ENCODE data around the gene KIF18B. TPM values are rescaled to one million over a fixed set of nuclear protein-coding genes. Genes with fewer than 3 reads are reported as not detected.
A peak's percentile ranks its signal among the peaks of the same experiment; 100 is the strongest.

KIF18B gene
- total and polyA plus RNA-seq, 2 of the 13 experiments (the other 11 are each of a cell fraction or from before 2014, with no cell fraction given) = 15.2 to 15.3 TPM

GRCh38 chr17:44911133-44912001 lies 36.2 kb downstream of the KIF18B start (continued):
- TF ChIP-seq, protein P1, sequence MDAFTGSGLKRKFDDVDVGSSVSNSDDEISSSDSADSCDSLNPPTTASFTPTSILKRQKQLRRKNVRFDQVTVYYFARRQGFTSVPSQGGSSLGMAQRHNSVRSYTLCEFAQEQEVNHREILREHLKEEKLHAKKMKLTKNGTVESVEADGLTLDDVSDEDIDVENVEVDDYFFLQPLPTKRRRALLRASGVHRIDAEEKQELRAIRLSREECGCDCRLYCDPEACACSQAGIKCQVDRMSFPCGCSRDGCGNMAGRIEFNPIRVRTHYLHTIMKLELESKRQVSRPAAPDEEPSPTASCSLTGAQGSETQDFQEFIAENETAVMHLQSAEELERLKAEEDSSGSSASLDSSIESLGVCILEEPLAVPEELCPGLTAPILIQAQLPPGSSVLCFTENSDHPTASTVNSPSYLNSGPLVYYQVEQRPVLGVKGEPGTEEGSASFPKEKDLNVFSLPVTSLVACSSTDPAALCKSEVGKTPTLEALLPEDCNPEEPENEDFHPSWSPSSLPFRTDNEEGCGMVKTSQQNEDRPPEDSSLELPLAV (CRISPR knock-in tag; conservative IDR thresholded peaks at IDR 0.05; ENCODE audit: low read depth) = peak; percentile 51; the same call in 1 of the 2 replicates
- TF ChIP-seq NR2F6 (IDR thresholded peaks at IDR 0.05) (peak; percentile 23; the same call in 1 of the 2 replicates), NR2F6 (CRISPR knock-in tag; IDR thresholded peaks at IDR 0.05) (peak; percentile 88), ZNF788 (CRISPR knock-in tag; IDR thresholded peaks at IDR 0.05; ENCODE audit: borderline replicate concordance) (peak; percentile 29; the same call in 1 of the 2 replicates), FOSL1 (CRISPR knock-in tag; IDR thresholded peaks at IDR 0.05; ENCODE audit: borderline replicate concordance) (no peak), ZNF350 (CRISPR knock-in tag; IDR thresholded peaks at IDR 0.05; ENCODE audit: borderline replicate concordance, low read depth) (peak; percentile 53), DNMT1 (CRISPR knock-in tag; IDR thresholded peaks at IDR 0.05) (0 out of 2 replicates have a peak, but pooled peaks have one; percentile 61), ZNF607 (CRISPR knock-in tag; IDR thresholded peaks at IDR 0.05; ENCODE audit: borderline replicate concordance) (no peak), GTF2F1 (IDR thresholded peaks at IDR 0.05; ENCODE audit: low read length) (no peak), TSC22D2 (CRISPR knock-in tag; IDR thresholded peaks at IDR 0.05; ENCODE audit: borderline replicate concordance) (peak; percentile 36; the same call in 1 of the 2 replicates), ZGPAT (CRISPR knock-in tag; IDR thresholded peaks at IDR 0.05) (peak; percentile 58; the same call in 1 of the 2 replicates), ELF3 (CRISPR knock-in tag; IDR thresholded peaks at IDR 0.05) (no peak), ZNF75D (CRISPR knock-in tag; IDR thresholded peaks at IDR 0.05; ENCODE audit: borderline replicate concordance) (no peak), ZNF383 (CRISPR knock-in tag; IDR thresholded peaks at IDR 0.05; ENCODE audit: borderline replicate concordance) (0 out of 2 replicates have a peak, but pooled peaks have one; percentile 29)
- TF ChIP-seq, protein P2, sequence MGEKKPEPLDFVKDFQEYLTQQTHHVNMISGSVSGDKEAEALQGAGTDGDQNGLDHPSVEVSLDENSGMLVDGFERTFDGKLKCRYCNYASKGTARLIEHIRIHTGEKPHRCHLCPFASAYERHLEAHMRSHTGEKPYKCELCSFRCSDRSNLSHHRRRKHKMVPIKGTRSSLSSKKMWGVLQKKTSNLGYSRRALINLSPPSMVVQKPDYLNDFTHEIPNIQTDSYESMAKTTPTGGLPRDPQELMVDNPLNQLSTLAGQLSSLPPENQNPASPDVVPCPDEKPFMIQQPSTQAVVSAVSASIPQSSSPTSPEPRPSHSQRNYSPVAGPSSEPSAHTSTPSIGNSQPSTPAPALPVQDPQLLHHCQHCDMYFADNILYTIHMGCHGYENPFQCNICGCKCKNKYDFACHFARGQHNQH (CRISPR knock-in tag; IDR thresholded peaks at IDR 0.05) = 0 out of 2 replicates have a peak, but pooled peaks have one; percentile 15
- TF ChIP-seq, protein P3, sequence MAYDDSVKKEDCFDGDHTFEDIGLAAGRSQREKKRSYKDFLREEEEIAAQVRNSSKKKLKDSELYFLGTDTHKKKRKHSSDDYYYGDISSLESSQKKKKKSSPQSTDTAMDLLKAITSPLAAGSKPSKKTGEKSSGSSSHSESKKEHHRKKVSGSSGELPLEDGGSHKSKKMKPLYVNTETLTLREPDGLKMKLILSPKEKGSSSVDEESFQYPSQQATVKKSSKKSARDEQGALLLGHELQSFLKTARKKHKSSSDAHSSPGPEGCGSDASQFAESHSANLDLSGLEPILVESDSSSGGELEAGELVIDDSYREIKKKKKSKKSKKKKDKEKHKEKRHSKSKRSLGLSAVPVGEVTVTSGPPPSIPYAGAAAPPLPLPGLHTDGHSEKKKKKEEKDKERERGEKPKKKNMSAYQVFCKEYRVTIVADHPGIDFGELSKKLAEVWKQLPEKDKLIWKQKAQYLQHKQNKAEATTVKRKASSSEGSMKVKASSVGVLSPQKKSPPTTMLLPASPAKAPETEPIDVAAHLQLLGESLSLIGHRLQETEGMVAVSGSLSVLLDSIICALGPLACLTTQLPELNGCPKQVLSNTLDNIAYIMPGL (CRISPR knock-in tag; IDR thresholded peaks at IDR 0.05; ENCODE audit: borderline replicate concordance in 1 of 2, low read depth in 1 of 2) = peak; percentile 35 to 84; a peak in 3 of 4 replicates
- TF ChIP-seq, protein P4, sequence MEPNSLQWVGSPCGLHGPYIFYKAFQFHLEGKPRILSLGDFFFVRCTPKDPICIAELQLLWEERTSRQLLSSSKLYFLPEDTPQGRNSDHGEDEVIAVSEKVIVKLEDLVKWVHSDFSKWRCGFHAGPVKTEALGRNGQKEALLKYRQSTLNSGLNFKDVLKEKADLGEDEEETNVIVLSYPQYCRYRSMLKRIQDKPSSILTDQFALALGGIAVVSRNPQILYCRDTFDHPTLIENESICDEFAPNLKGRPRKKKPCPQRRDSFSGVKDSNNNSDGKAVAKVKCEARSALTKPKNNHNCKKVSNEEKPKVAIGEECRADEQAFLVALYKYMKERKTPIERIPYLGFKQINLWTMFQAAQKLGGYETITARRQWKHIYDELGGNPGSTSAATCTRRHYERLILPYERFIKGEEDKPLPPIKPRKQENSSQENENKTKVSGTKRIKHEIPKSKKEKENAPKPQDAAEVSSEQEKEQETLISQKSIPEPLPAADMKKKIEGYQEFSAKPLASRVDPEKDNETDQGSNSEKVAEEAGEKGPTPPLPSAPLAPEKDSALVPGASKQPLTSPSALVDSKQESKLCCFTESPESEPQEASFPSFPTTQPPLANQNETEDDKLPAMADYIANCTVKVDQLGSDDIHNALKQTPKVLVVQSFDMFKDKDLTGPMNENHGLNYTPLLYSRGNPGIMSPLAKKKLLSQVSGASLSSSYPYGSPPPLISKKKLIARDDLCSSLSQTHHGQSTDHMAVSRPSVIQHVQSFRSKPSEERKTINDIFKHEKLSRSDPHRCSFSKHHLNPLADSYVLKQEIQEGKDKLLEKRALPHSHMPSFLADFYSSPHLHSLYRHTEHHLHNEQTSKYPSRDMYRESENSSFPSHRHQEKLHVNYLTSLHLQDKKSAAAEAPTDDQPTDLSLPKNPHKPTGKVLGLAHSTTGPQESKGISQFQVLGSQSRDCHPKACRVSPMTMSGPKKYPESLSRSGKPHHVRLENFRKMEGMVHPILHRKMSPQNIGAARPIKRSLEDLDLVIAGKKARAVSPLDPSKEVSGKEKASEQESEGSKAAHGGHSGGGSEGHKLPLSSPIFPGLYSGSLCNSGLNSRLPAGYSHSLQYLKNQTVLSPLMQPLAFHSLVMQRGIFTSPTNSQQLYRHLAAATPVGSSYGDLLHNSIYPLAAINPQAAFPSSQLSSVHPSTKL (CRISPR knock-in tag; IDR thresholded peaks at IDR 0.05) = 0 out of 2 replicates have a peak, but pooled peaks have one; percentile 25
